Measurements from ENCODE around the gene SYNE2. TPM values are rescaled to one million over a fixed set of nuclear protein-coding genes. Genes with fewer than 3 reads are reported as not detected.
A peak's percentile ranks its signal among the peaks of the same experiment; 100 is the strongest.

Gene SYNE2
- total RNA-seq, 1 experiment from 2014 or later: 67.4 TPM

- peaks cover 17% of the 10 kb centered on the region for H3K4me1 Mint-ChIP-seq (ENCODE audit: insufficient read depth, unreplicated experiment)
- H3K27me3 Mint-ChIP-seq (ENCODE audit: insufficient read depth, unreplicated experiment): no peaks in the 10 kb centered on the region
- intact Hi-C loops (cut with micrococcal nuclease): no loop called here
- peaks cover 2% of the 10 kb centered on the region for H3K9me3 Mint-ChIP-seq (ENCODE audit: unreplicated experiment)
- BruUV-seq (replicated peaks): no TSS peak
- H3K27ac Mint-ChIP-seq (ENCODE audit: low read depth, unreplicated experiment): no peak overlapping the region
- TF ChIP-seq CTCF (IDR thresholded peaks at IDR 0.05; ENCODE audit: unreplicated experiment): no peak
- ChIA-PET POLR2A (interaction anchor here (0.9 to 5.7 kb wide), 10 partner anchors 9 to 63 kb away, joined by 3 to 121 read pairs (median 10); no protein-coding TSS in a partner anchor), CTCF (interaction anchor here (0.6 to 1.6 kb wide), 3 partner anchors 20 to 173 kb away, joined by 3 to 6 read pairs (median 4); no protein-coding TSS in a partner anchor)
- H3K36me3 Mint-ChIP-seq (ENCODE audit: insufficient read depth, unreplicated experiment): peaks cover 13% of the 10 kb centered on the region
- no peak overlapping the region for H3K4me3 Mint-ChIP-seq (ENCODE audit: unreplicated experiment)
- DNase-seq (ENCODE audit: unreplicated experiment): peak; percentile 23
Measured at GRCh38 chr14:64062381-64063115, 209.7 kb downstream of the SYNE2 start.

- no peaks in the 10 kb centered on the region for H3K9me3 Mint-ChIP-seq (ENCODE audit: unreplicated experiment)
- POLR2A ChIA-PET: interaction anchor here (0.6 kb wide), 1 partner anchor 109 kb away, joined by 4 read pairs; no protein-coding TSS in a partner anchor
- H3K4me1 Mint-ChIP-seq (ENCODE audit: insufficient read depth, unreplicated experiment): peaks cover 17% of the 10 kb centered on the region
- DNase-seq (ENCODE audit: unreplicated experiment): no peak
- CTCF ChIA-PET: interaction anchor here (0.6 kb wide), 1 partner anchor 11 kb away, joined by 4 read pairs; no protein-coding TSS in a partner anchor
- no peaks in the 10 kb centered on the region for H3K27me3 Mint-ChIP-seq (ENCODE audit: insufficient read depth, unreplicated experiment)
- H3K4me3 Mint-ChIP-seq (ENCODE audit: unreplicated experiment): no peak overlapping the region
- no peak for TF ChIP-seq CTCF (IDR thresholded peaks at IDR 0.05; ENCODE audit: unreplicated experiment)
- H3K27ac Mint-ChIP-seq (ENCODE audit: low read depth, unreplicated experiment): no peak overlapping the region
- peaks cover 6% of the 10 kb centered on the region for H3K36me3 Mint-ChIP-seq (ENCODE audit: insufficient read depth, unreplicated experiment)
- no TSS peak for BruUV-seq (replicated peaks)
- intact Hi-C loops (cut with micrococcal nuclease): no loop called here
Measured at GRCh38 chr14:64064447-64064846, 211.6 kb downstream of the SYNE2 start.

- no TSS peak for BruUV-seq (replicated peaks)
- POLR2A ChIA-PET: interaction anchor here (1.1 to 1.2 kb wide), 2 partner anchors 11 to 13 kb away, joined by 3 to 8 read pairs; no protein-coding TSS in a partner anchor
- H3K27ac Mint-ChIP-seq (ENCODE audit: low read depth, unreplicated experiment): peak overlapping the region; percentile 43
- H3K4me3 Mint-ChIP-seq (ENCODE audit: unreplicated experiment): no peak overlapping the region
- no peak for DNase-seq (ENCODE audit: unreplicated experiment)
- H3K27me3 Mint-ChIP-seq (ENCODE audit: insufficient read depth, unreplicated experiment): no peaks in the 10 kb centered on the region
- intact Hi-C loops (cut with micrococcal nuclease): no loop called here
- CTCF ChIA-PET: interaction anchor here (0.5 to 0.8 kb wide), 2 partner anchors 9 to 40 kb away, joined by 3 read pairs; no protein-coding TSS in a partner anchor
- H3K9me3 Mint-ChIP-seq (ENCODE audit: unreplicated experiment): no peaks in the 10 kb centered on the region
- TF ChIP-seq CTCF (IDR thresholded peaks at IDR 0.05; ENCODE audit: unreplicated experiment): no peak
- H3K36me3 Mint-ChIP-seq (ENCODE audit: insufficient read depth, unreplicated experiment): peaks cover 41% of the 10 kb centered on the region
- H3K4me1 Mint-ChIP-seq (ENCODE audit: insufficient read depth, unreplicated experiment): peaks cover 11% of the 10 kb centered on the region
Measured at GRCh38 chr14:64069634-64070359, 217.0 kb downstream of the SYNE2 start.

Measured in MCF 10A (cell line).